Gastrocnemius medialis (tissue), 4 donors: Measurements from ENCODE around the gene RETSAT.
"Not testable (repeated sequence)": the region's sequence is repeated elsewhere in the genome, so short reads cannot be mapped to it uniquely, and the experiment has no call there.

Source experiments
- POLR2A ChIP-seq, 2 donors: fragments of 450-650 bp; IDR thresholded peaks; one replicate each; pipeline ENCODE4 v1.6.1; 2017; ENCODE audit warnings: antibody characterized with exemption in 2 of 2, mild to moderate bottlenecking in 2 of 2, moderate library complexity in 2 of 2
- TF ChIP-seq, protein P1 (sequence below), 5 experiments: fragments of 450-650 bp in 3 of 5; fragments of 200-600 bp in 2 of 5; sonication (generic) in 2 of 5; IDR thresholded peaks in 4 of 5; conservative IDR thresholded peaks in 1 of 5; 1 replicate in 4 of 5; 2 replicates in 1 of 5; pipeline ENCODE4 v1.5.1; 2016 to 2019; ENCODE audit warnings: antibody characterized with exemption in 5 of 5, mild to moderate bottlenecking in 3 of 5, moderate library complexity in 3 of 5

DNA sequence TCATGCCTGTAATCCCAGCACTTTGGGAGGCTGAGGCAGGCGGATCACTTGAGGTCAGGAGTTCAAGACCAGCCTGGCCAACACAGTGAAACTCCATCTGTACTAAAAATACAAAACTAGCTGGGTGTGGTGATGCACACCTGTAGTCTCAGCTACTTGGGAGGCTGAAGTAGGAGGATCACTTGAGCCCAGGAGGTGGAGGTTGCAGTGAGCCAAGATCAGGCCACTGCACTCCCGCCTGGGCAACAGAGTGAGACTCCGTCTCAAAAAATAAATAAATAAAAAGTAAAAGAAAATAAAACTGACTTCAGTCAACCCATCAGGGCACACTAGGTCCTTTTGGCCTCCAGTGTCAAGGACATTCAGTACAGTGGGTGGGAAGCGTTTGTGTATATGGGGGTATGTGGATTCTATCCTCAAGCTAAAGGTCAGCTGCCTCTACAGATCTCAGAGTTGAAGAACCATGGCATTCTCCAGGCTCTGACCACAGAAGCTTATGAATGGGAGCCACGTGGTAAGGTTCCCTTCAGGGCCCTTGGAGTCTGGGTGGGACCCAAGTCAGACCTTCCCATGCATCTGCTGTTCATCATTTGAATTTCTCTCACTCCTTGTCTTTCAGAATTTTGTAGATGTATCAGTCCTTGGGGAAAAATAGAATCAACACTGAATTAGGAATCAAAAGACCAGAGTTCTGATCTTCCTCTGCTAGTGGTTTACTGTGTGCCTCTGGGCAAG lies 8.5 kb upstream of the RETSAT start:
- TF ChIP-seq, protein P1, sequence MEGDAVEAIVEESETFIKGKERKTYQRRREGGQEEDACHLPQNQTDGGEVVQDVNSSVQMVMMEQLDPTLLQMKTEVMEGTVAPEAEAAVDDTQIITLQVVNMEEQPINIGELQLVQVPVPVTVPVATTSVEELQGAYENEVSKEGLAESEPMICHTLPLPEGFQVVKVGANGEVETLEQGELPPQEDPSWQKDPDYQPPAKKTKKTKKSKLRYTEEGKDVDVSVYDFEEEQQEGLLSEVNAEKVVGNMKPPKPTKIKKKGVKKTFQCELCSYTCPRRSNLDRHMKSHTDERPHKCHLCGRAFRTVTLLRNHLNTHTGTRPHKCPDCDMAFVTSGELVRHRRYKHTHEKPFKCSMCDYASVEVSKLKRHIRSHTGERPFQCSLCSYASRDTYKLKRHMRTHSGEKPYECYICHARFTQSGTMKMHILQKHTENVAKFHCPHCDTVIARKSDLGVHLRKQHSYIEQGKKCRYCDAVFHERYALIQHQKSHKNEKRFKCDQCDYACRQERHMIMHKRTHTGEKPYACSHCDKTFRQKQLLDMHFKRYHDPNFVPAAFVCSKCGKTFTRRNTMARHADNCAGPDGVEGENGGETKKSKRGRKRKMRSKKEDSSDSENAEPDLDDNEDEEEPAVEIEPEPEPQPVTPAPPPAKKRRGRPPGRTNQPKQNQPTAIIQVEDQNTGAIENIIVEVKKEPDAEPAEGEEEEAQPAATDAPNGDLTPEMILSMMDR (IDR thresholded peaks at IDR 0.05 in 4 of 5, conservative IDR thresholded peaks at IDR 0.05 in 1 of 5), result not testable (repeated sequence)
- TF ChIP-seq POLR2A (IDR thresholded peaks at IDR 0.05), result not testable (repeated sequence)
